Measurements from ENCODE around the gene ITGB8. TPM values are rescaled to one million over a fixed set of nuclear protein-coding genes. Genes with fewer than 3 reads are reported as not detected.

Gene ITGB8
- total RNA-seq, 1 donor from 2014 or later = 0.03 TPM

DNA sequence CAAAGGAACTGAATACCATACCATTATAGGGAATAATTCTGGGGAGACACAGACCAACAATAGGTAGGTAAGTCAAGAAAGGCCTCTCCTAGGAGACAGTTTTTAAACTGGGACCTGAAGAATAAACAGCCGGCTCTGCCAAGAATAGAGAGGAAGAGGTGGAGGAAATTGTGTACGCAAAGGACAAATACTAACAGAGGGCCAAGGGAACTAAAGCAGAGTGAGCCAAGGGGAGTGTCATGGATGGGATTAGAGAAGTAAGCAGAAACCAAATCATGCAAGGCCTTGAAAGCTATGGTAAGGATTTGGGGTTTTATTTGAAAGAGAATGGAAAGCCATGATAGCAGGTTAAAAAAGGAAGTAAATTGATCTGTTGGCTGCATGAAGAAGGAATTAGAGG lies 18.1 kb upstream of the ITGB8 start:
- Mint-ChIP-seq H3K27ac (no peak overlapping the region), H3K4me3 (no peak overlapping the region), H3K36me3 (ENCODE audit: low read depth) (no peaks in the 10 kb centered on the region), H3K4me1 (ENCODE audit: low read depth) (no peaks in the 10 kb centered on the region), H3K27me3 (ENCODE audit: insufficient read depth) (peaks cover 2% of the 10 kb centered on the region), H3K9me3 (no peaks in the 10 kb centered on the region)
- no peak for DNase-seq (ENCODE audit: low spot score)
- intact Hi-C loops (cut with micrococcal nuclease) = loop anchor here (10.0 kb wide), 1 partner anchor 558 kb away; no protein-coding TSS in a partner anchor

DNA sequence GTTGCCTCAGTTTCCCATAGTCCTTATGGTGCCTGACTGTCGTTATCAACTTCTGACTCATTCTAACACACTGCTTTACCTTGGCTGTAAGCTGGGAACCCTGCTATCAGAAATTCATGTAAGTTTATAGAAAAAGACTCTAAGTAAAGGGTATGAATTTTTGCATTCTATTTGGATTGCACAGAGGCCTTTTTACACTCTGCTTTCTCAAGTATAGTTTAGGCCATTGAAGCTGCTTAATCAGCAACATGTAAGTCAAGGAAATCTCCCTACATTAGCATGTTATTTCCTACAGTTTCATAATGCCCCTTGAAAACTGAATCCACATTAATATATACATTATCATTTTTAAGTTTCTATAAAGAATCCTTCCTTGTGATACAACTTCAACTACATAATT lies 17.1 kb upstream of the ITGB8 start:
- H3K36me3 Mint-ChIP-seq (ENCODE audit: low read depth) = no peaks in the 10 kb centered on the region
- peaks cover 3% of the 10 kb centered on the region for H3K27me3 Mint-ChIP-seq (ENCODE audit: insufficient read depth)
- DNase-seq (ENCODE audit: low spot score) = no peak
- intact Hi-C loops (cut with micrococcal nuclease) = loop anchor here (10.0 kb wide), 1 partner anchor 559 kb away; no protein-coding TSS in a partner anchor
- H3K27ac Mint-ChIP-seq = no peak overlapping the region
- no peaks in the 10 kb centered on the region for H3K4me1 Mint-ChIP-seq (ENCODE audit: low read depth)
- H3K9me3 Mint-ChIP-seq = no peaks in the 10 kb centered on the region
- no peak overlapping the region for H3K4me3 Mint-ChIP-seq

DNA sequence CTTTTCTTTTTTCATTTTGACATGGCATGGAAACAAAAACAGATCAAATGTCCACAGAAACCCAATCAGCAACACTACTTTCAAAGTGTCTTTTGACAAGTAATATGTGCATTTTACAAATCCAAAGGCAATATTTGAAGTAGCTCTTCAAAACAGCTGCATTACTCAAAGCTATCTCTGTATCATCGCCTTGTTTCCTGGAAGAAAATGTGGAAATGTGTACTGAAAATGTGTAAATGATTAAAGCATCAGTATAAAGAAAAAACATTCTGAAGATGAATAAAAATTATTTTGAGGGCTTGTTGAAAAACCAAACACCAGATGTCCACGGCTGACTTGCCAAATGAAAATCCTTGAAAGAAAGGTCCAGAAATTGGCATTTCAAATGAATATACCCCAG lies 16.5 kb upstream of the ITGB8 start:
- H3K4me1 Mint-ChIP-seq (ENCODE audit: low read depth) = no peaks in the 10 kb centered on the region
- intact Hi-C loops (cut with micrococcal nuclease) = loop anchor here (10.0 kb wide), 1 partner anchor 559 kb away; no protein-coding TSS in a partner anchor

DNA sequence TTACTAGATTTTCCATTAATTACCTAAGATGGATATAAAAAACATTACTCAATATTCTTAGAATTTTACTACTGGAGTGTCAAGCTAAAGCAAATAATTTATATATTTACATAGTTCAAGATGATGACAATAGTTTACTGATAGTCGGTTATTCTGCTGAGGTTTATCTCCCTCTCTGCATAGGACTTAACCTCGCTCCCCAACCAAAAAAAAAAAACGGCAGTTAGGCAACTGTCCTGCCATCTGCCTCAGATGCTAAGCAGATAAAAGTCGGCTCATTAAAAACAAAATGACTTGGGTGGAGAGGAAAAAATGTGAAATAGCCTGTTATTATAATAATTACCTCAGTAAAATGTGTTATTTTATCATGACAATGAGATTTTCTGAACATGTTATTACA lies 14.0 kb upstream of the ITGB8 start:
- no peak for DNase-seq (ENCODE audit: low spot score)
- Mint-ChIP-seq H3K4me1 (ENCODE audit: low read depth) (no peaks in the 10 kb centered on the region), H3K27ac (no peak overlapping the region), H3K9me3 (no peaks in the 10 kb centered on the region), H3K36me3 (ENCODE audit: low read depth) (no peaks in the 10 kb centered on the region), H3K27me3 (ENCODE audit: insufficient read depth) (peaks cover 5% of the 10 kb centered on the region), H3K4me3 (no peak overlapping the region)
- intact Hi-C loops (cut with micrococcal nuclease) = loop anchor here (10.0 kb wide), 1 partner anchor 562 kb away; no protein-coding TSS in a partner anchor

More for the DNA sequence above, 16.5 kb upstream of the ITGB8 start:
- Mint-ChIP-seq H3K9me3 (no peaks in the 10 kb centered on the region), H3K27ac (no peak overlapping the region), H3K36me3 (ENCODE audit: low read depth) (no peaks in the 10 kb centered on the region), H3K4me3 (no peak overlapping the region), H3K27me3 (ENCODE audit: insufficient read depth) (peaks cover 5% of the 10 kb centered on the region)
- no peak for DNase-seq (ENCODE audit: low spot score)

DNA sequence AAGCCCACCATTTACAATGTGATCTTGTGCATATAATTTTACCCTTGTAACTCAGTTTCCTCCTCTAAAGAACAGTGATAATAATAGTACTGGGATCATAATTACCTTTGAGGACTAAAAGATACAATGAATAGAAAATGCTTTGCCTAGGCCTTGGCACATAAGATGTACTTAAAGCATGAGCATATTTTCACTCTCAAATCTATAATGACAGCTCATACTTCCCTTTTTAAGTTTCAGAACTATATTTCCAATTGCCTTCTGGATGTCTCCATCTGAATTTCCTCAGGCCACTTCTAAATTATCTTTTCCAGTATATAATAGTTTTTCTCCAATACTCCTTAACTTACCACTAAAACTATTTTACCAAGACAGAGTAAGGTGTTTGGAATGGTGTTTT lies 13.3 kb upstream of the ITGB8 start:
- intact Hi-C loops (cut with micrococcal nuclease) = loop anchor here (10.0 kb wide), 1 partner anchor 563 kb away; no protein-coding TSS in a partner anchor
- Mint-ChIP-seq H3K9me3 (no peaks in the 10 kb centered on the region), H3K4me3 (no peak overlapping the region), H3K27ac (no peak overlapping the region), H3K4me1 (ENCODE audit: low read depth) (no peaks in the 10 kb centered on the region), H3K36me3 (ENCODE audit: low read depth) (no peaks in the 10 kb centered on the region), H3K27me3 (ENCODE audit: insufficient read depth) (peaks cover 3% of the 10 kb centered on the region)
- no peak for DNase-seq (ENCODE audit: low spot score)

GRCh38 chr7:20318933-20319332 lies 11.8 kb upstream of the ITGB8 start:
- no peaks in the 10 kb centered on the region for H3K4me1 Mint-ChIP-seq (ENCODE audit: low read depth)
- peaks cover 3% of the 10 kb centered on the region for H3K27me3 Mint-ChIP-seq (ENCODE audit: insufficient read depth)
- no peak overlapping the region for H3K4me3 Mint-ChIP-seq
- intact Hi-C loops (cut with micrococcal nuclease) = loop anchor here (10.0 kb wide), 1 partner anchor 564 kb away; no protein-coding TSS in a partner anchor
- H3K36me3 Mint-ChIP-seq (ENCODE audit: low read depth) = no peaks in the 10 kb centered on the region
- DNase-seq (ENCODE audit: low spot score) = no peak
- H3K27ac Mint-ChIP-seq = no peak overlapping the region
- H3K9me3 Mint-ChIP-seq = no peaks in the 10 kb centered on the region

GRCh38 chr7:20320322-20320721 lies 10.4 kb upstream of the ITGB8 start:
- intact Hi-C loops (cut with micrococcal nuclease) = no loop called here

DNA sequence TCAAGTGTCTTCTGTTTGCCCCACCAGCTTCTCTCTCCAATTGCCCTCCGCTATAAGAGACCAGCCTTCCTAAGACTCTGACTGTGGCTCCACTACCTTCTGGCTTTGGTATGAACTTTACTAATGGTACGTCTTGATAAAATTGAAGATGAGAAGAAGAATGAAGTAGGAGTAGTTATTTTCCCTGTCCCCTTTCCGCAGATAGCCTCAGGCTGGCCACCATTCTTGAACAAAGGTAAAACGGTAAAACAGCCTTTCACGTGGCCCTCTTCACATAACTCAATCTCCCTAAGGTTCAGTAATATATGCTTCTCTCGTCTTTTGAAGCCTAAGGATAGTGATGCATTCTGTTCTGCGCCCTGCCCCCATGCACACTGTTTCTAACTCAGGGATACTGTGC lies 9.9 kb upstream of the ITGB8 start:
- Mint-ChIP-seq H3K9me3 (no peaks in the 10 kb centered on the region), H3K4me3 (no peak overlapping the region), H3K27ac (no peak overlapping the region), H3K36me3 (ENCODE audit: low read depth) (no peaks in the 10 kb centered on the region), H3K27me3 (ENCODE audit: insufficient read depth) (peaks cover 3% of the 10 kb centered on the region), H3K4me1 (ENCODE audit: low read depth) (no peaks in the 10 kb centered on the region)
- intact Hi-C loops (cut with micrococcal nuclease) = no loop called here
- no peak for DNase-seq (ENCODE audit: low spot score)

More at GRCh38 chr7:20320322-20320721, 10.4 kb upstream of the ITGB8 start:
- Mint-ChIP-seq H3K27ac (no peak overlapping the region), H3K4me3 (no peak overlapping the region), H3K36me3 (ENCODE audit: low read depth) (no peaks in the 10 kb centered on the region), H3K4me1 (ENCODE audit: low read depth) (no peaks in the 10 kb centered on the region), H3K9me3 (no peaks in the 10 kb centered on the region), H3K27me3 (ENCODE audit: insufficient read depth) (peaks cover 3% of the 10 kb centered on the region)
- DNase-seq (ENCODE audit: low spot score) = no peak

GRCh38 chr7:20323595-20323994 lies 7.1 kb upstream of the ITGB8 start:
- no peak overlapping the region for H3K27ac Mint-ChIP-seq
- peaks cover 24% of the 10 kb centered on the region for H3K27me3 Mint-ChIP-seq (ENCODE audit: insufficient read depth)
- no peaks in the 10 kb centered on the region for H3K9me3 Mint-ChIP-seq
- intact Hi-C loops (cut with micrococcal nuclease) = no loop called here
- no peak overlapping the region for H3K4me3 Mint-ChIP-seq
- no peaks in the 10 kb centered on the region for H3K4me1 Mint-ChIP-seq (ENCODE audit: low read depth)
- H3K36me3 Mint-ChIP-seq (ENCODE audit: low read depth) = no peaks in the 10 kb centered on the region
- DNase-seq (ENCODE audit: low spot score) = no peak

DNA sequence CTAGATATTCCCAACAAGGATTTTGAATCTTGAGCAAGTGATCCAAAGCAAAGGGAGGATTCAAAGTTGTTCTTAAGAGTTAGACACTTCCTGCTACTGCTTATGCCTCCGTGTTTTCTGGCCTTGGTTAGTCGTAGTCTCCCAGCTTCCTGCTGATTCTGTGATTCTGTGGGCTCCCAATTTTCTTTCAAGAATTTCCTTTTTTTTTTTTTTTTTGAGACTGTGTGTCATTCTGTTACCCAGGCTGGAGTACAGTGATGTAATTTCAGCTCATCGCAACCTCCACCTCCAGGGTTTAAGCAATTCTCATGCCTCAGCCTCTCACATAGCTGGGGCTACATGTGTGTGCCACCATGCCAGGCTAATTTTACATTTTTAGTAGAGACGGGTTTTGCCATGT lies 4.4 kb upstream of the ITGB8 start:
- no peak for DNase-seq (ENCODE audit: low spot score)
- peaks cover 20% of the 10 kb centered on the region for H3K4me1 Mint-ChIP-seq (ENCODE audit: low read depth)
- no peaks in the 10 kb centered on the region for H3K36me3 Mint-ChIP-seq (ENCODE audit: low read depth)
- no peak overlapping the region for H3K27ac Mint-ChIP-seq
- intact Hi-C loops (cut with micrococcal nuclease) = no loop called here
- no peaks in the 10 kb centered on the region for H3K9me3 Mint-ChIP-seq
- H3K27me3 Mint-ChIP-seq (ENCODE audit: insufficient read depth) = peaks cover 45% of the 10 kb centered on the region
- no peak overlapping the region for H3K4me3 Mint-ChIP-seq

GRCh38 chr7:20327055-20327454 lies 3.6 kb upstream of the ITGB8 start:
- intact Hi-C loops (cut with micrococcal nuclease) = no loop called here
- Mint-ChIP-seq H3K36me3 (ENCODE audit: low read depth) (no peaks in the 10 kb centered on the region), H3K9me3 (no peaks in the 10 kb centered on the region), H3K4me1 (ENCODE audit: low read depth) (peaks cover 25% of the 10 kb centered on the region), H3K4me3 (no peak overlapping the region), H3K27ac (no peak overlapping the region), H3K27me3 (ENCODE audit: insufficient read depth) (peaks cover 50% of the 10 kb centered on the region)
- DNase-seq (ENCODE audit: low spot score) = no peak

DNA sequence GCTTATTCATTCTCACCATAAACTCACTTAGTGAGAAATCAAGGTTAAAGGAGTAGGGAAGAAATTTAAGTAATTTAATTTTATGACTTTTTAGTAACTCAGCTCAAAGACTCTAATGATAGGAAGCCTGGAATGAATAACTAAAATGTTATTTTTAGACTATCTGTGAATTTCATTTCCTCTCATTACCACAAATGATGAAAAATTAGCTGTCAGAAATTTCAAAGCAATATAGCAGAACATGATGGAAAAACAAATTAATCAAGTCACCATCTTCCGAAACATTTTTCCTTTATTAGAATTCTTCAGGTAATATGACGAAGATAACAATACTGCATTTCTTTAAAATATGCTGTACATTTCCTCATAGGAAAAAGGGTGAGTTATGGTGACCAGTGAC lies 2.7 kb upstream of the ITGB8 start:
- no peaks in the 10 kb centered on the region for H3K36me3 Mint-ChIP-seq (ENCODE audit: low read depth)
- H3K4me1 Mint-ChIP-seq (ENCODE audit: low read depth) = peaks cover 26% of the 10 kb centered on the region
- peaks cover 59% of the 10 kb centered on the region for H3K27me3 Mint-ChIP-seq (ENCODE audit: insufficient read depth)
- no peaks in the 10 kb centered on the region for H3K9me3 Mint-ChIP-seq
- DNase-seq (ENCODE audit: low spot score) = no peak
- intact Hi-C loops (cut with micrococcal nuclease) = no loop called here
- no peak overlapping the region for H3K4me3 Mint-ChIP-seq
- H3K27ac Mint-ChIP-seq = no peak overlapping the region

DNA sequence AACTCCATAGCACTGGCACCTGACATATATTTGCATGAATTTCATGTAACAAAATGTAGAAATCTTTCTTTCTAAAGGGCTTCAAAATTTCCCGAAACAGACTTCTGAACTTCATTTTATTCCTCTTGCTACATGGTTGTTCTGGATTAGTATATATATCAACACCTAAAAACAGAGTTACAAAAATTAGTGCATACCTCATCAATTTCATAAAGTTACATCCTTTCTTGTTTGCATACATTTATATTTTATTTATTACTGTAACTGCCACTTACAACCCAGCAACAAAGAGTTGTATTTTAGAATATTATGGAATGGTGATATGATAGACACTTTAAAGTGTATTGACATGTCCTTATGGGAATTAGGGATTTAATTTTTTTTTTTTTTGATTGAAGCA lies 2.0 kb upstream of the ITGB8 start:
- DNase-seq (ENCODE audit: low spot score) = no peak
- H3K9me3 Mint-ChIP-seq = no peaks in the 10 kb centered on the region
- H3K27me3 Mint-ChIP-seq (ENCODE audit: insufficient read depth) = peaks cover 64% of the 10 kb centered on the region
- H3K4me1 Mint-ChIP-seq (ENCODE audit: low read depth) = peaks cover 26% of the 10 kb centered on the region
- intact Hi-C loops (cut with micrococcal nuclease) = no loop called here
- H3K36me3 Mint-ChIP-seq (ENCODE audit: low read depth) = no peaks in the 10 kb centered on the region
- no peak overlapping the region for H3K4me3 Mint-ChIP-seq
- H3K27ac Mint-ChIP-seq = no peak overlapping the region
